ENCODE results near the gene TTC21B.

GRCh38 chr2:165897726-165898125 is 55.9 kb downstream of the TTC21B start:
- no peak for TF ChIP-seq EP300 (IDR thresholded peaks at IDR 0.05)
- no peak for TF ChIP-seq CTCF (IDR thresholded peaks at IDR 0.05)
- no peak for TF ChIP-seq POLR2A (IDR thresholded peaks at IDR 0.05)
- no peak for TF ChIP-seq POLR2AphosphoS5 (IDR thresholded peaks at IDR 0.05)

Measured in stomach (tissue), 4 donors.